IMR-90 (cell line): ENCODE data around the gene AXL. TPM values are rescaled to one million over a fixed set of nuclear protein-coding genes. Genes with fewer than 3 reads are reported as not detected.

Source experiments
- ATAC-seq: fragments of 200-7000 bp; cut with Tn5 transposase; 2 replicates; pipeline ENCODE4 v1.9.1; 2020; ENCODE audit warnings: low read depth, mild to moderate bottlenecking, moderate library complexity
- BruUV-seq: library from RNA; stranded (reverse); fragments of 400-500 nt; replicated peaks from 2 replicates; lab custom pipeline; 2021; lab: Mats Ljungman, UMichigan
- CTCF ChIA-PET: fragments of 300-600 bp; formaldehyde crosslinking; extraction: SDS; loops from one replicate; lab custom pipeline; 2021; ENCODE audit warnings: antibody characterized with exemption; lab: Yijun Ruan, JAX
- POLR2A ChIA-PET: fragments of 300-600 bp; sonication (Branson Sonifier 250); formaldehyde crosslinking; loops from one replicate; lab custom pipeline; 2022; ENCODE audit warnings: antibody characterized with exemption; ENCODE audit not compliant: unreplicated experiment; lab: Charles Lee
- DNase-seq: peaks from one replicate; pipeline ENCODE4 v3.0.0; 2013
- H2AFZ ChIP-seq: replicated peaks from 2 replicates; pipeline ENCODE3; 2013; ENCODE audit warnings: low read length, mild to moderate bottlenecking; ENCODE audit not compliant: poor library complexity
- H2AK5ac ChIP-seq: 2 replicates; pipeline ENCODE4 v1.6.1; 2013; ENCODE audit warnings: low read depth, low read length, inconsistent platforms
- H2AK9ac ChIP-seq: replicated peaks from 2 replicates; pipeline ENCODE3; 2013; ENCODE audit warnings: mild to moderate bottlenecking, low read depth, low read length, moderate library complexity; ENCODE audit not compliant: poor library complexity
- H2BK120ac ChIP-seq: 2 replicates; pipeline ENCODE4 v1.6.1; 2013; ENCODE audit warnings: low read depth, low read length, inconsistent platforms
- H2BK15ac ChIP-seq: 3 replicates; pipeline ENCODE4 v1.6.1; 2013; ENCODE audit warnings: low read depth, low read length, inconsistent platforms
- H2BK20ac ChIP-seq: 2 replicates; pipeline ENCODE4 v1.6.1; 2013; ENCODE audit warnings: low read depth, mild to moderate bottlenecking, inconsistent platforms, low read length, moderate library complexity
- H2BK5ac ChIP-seq: 2 replicates; pipeline ENCODE4 v1.6.1; 2013; ENCODE audit warnings: mild to moderate bottlenecking, low read depth, low read length, inconsistent platforms; ENCODE audit not compliant: poor library complexity, severe bottlenecking
- H3K14ac ChIP-seq: replicated peaks from 2 replicates; pipeline ENCODE4 v1.6.1; 2013; ENCODE audit warnings: low read depth, low read length, inconsistent platforms
- H3K18ac ChIP-seq: 2 replicates; pipeline ENCODE4 v1.6.1; 2013; ENCODE audit warnings: low read depth, low read length, control low read depth
- H3K23ac ChIP-seq: 2 replicates; pipeline ENCODE4 v1.6.1; 2013; ENCODE audit warnings: low read depth, low read length, inconsistent platforms
- H3K27ac ChIP-seq: 2 replicates; pipeline ENCODE4 v1.5.1; 2013; ENCODE audit warnings: mild to moderate bottlenecking, control low read depth, low read length; ENCODE audit not compliant: insufficient read depth
- H3K27me3 ChIP-seq: 2 replicates; pipeline ENCODE4 v1.6.1; 2013; ENCODE audit warnings: low read length; ENCODE audit not compliant: control insufficient read depth, insufficient read depth
- H3K36me3 ChIP-seq: 2 replicates; pipeline ENCODE4 v1.6.1; 2013; ENCODE audit warnings: low read length, mixed read lengths; ENCODE audit not compliant: control insufficient read depth, insufficient read depth
- H3K4ac ChIP-seq: 2 replicates; pipeline ENCODE4 v1.6.1; 2013; ENCODE audit warnings: low read depth, low read length, inconsistent platforms
- H3K4me1 ChIP-seq: 2 replicates; pipeline ENCODE4 v1.6.1; 2013; ENCODE audit warnings: low read length, mixed read lengths; ENCODE audit not compliant: control insufficient read depth, insufficient read depth
- H3K4me2 ChIP-seq: 2 replicates; pipeline ENCODE4 v1.6.1; 2013; ENCODE audit warnings: low read depth, mild to moderate bottlenecking, control low read depth, low read length, moderate library complexity
- H3K4me3 ChIP-seq: 2 replicates; pipeline ENCODE4 v1.5.1; 2013; ENCODE audit warnings: low read depth, mild to moderate bottlenecking, control low read depth, low read length, moderate library complexity; ENCODE audit not compliant: insufficient read depth
- H3K56ac ChIP-seq: 2 replicates; pipeline ENCODE4 v1.6.1; 2013; ENCODE audit warnings: low read length, inconsistent platforms; ENCODE audit not compliant: insufficient read depth; ENCODE audit errors: extremely low read depth
- H3K79me1 ChIP-seq, 2 experiments: 2 replicates each; pipeline ENCODE4 v1.6.1; 2013; ENCODE audit warnings: low read length in 2 of 2, inconsistent platforms in 1 of 2, low read depth in 1 of 2
- H3K9ac ChIP-seq: 2 replicates; pipeline ENCODE4 v1.6.1; 2013; ENCODE audit warnings: low read depth, low read length, control low read depth
- H3K9me1 ChIP-seq: 2 replicates; pipeline ENCODE4 v1.6.1; 2013; ENCODE audit warnings: low read length, inconsistent platforms; ENCODE audit not compliant: insufficient read depth
- H3K9me3 ChIP-seq: 2 replicates; pipeline ENCODE4 v1.6.1; 2013; ENCODE audit warnings: low read length; ENCODE audit not compliant: control insufficient read depth, insufficient read depth
- H4K20me1 ChIP-seq: 2 replicates; pipeline ENCODE4 v1.6.1; 2013; ENCODE audit warnings: low read length, inconsistent platforms; ENCODE audit not compliant: insufficient read depth
- H4K5ac ChIP-seq: 2 replicates; pipeline ENCODE4 v1.6.1; 2013; ENCODE audit warnings: mild to moderate bottlenecking, low read depth, low read length, control low read depth
- H4K8ac ChIP-seq, 2 experiments: 2 replicates each; pipeline ENCODE4 v1.6.1; 2013; ENCODE audit warnings: low read depth in 2 of 2, low read length in 2 of 2, control low read depth in 1 of 2, inconsistent platforms in 1 of 2
- H4K91ac ChIP-seq: 2 replicates; pipeline ENCODE4 v1.6.1; 2013; ENCODE audit warnings: low read depth, low read length, inconsistent platforms; ENCODE audit not compliant: insufficient read depth
- CEBPB ChIP-seq: IDR thresholded peaks from 2 replicates; pipeline ENCODE4 v1.6.1; 2012; ENCODE audit warnings: low read depth, low read length, improper control_type of control experiment
- CTCF ChIP-seq: conservative IDR thresholded peaks from 2 replicates; pipeline ENCODE4 v1.5.1; 2012; ENCODE audit warnings: mild to moderate bottlenecking, low read depth, low read length, improper control_type of control experiment
- FOS ChIP-seq: fragments of 150-350 bp; IDR thresholded peaks from 2 replicates; pipeline ENCODE4 v1.6.1; 2016; ENCODE audit warnings: low read depth, low read length
- MAFK ChIP-seq: IDR thresholded peaks from 2 replicates; pipeline ENCODE4 v1.6.1; 2012; ENCODE audit warnings: low read depth, low read length, improper control_type of control experiment
- MAZ ChIP-seq: IDR thresholded peaks from 2 replicates; pipeline ENCODE4 v1.6.1; 2012; ENCODE audit warnings: low read depth, mild to moderate bottlenecking, low read length, improper control_type of control experiment, moderate library complexity, borderline replicate concordance
- MXI1 ChIP-seq: IDR thresholded peaks from 2 replicates; pipeline ENCODE4 v1.6.1; 2012; ENCODE audit warnings: low read depth, mild to moderate bottlenecking, low read length, moderate library complexity, borderline replicate concordance
- POLR2A ChIP-seq: IDR thresholded peaks from 2 replicates; pipeline ENCODE4 v1.6.1; 2012; ENCODE audit warnings: mild to moderate bottlenecking, low read depth, low read length
- RAD21 ChIP-seq: IDR thresholded peaks from 2 replicates; pipeline ENCODE4 v1.6.1; 2012; ENCODE audit warnings: low read length, improper control_type of control experiment
- RCOR1 ChIP-seq: IDR thresholded peaks from 2 replicates; pipeline ENCODE4 v1.6.1; 2012; ENCODE audit warnings: mild to moderate bottlenecking, low read length, improper control_type of control experiment; ENCODE audit not compliant: insufficient replicate concordance
- RFX5 ChIP-seq: IDR thresholded peaks from 2 replicates; pipeline ENCODE4 v1.8.0; 2012; ENCODE audit warnings: low read depth, mild to moderate bottlenecking, low read length, moderate library complexity
- SMC3 ChIP-seq: fragments of 150-350 bp; IDR thresholded peaks from 2 replicates; pipeline ENCODE4 v1.6.1; 2016; ENCODE audit warnings: low read depth, mild to moderate bottlenecking, antibody characterized with exemption, low read length, moderate library complexity
- USF2 ChIP-seq: fragments of 150-350 bp; IDR thresholded peaks from 2 replicates; pipeline ENCODE4 v1.6.1; 2017; ENCODE audit warnings: mild to moderate bottlenecking, antibody characterized with exemption, low read length, low read depth
- WGBS, 2 experiments: methylation state at CpG; one replicate each; pipeline versions ENCODE4 v1.1.5 to v1.1.7; 2013; ENCODE audit warnings: missing lambda C conversion rate in 2 of 2; ENCODE audit not compliant: insufficient read length in 1 of 2; ENCODE audit errors: extremely low coverage in 2 of 2; 5-methylcytosine and 5-hydroxymethylcytosine counted together
- dilution Hi-C: fragments of 300-500 bp; cut with HindIII; formaldehyde crosslinking; loops from one replicate; pipeline ENCODE4 v1.14.3; 2018; ENCODE audit warnings: low sequenced_read_pairs; ENCODE audit not compliant: unreplicated experiment
- in situ Hi-C: fragments of 300-500 bp; cut with MboI; formaldehyde crosslinking; loops from 3 replicates; pipeline ENCODE4 v1.14.3; 2019; ENCODE audit warnings: low sequenced_read_pairs, inconsistent platforms, mixed read lengths
- intact Hi-C: fragments of 100-400 bp; cut with micrococcal nuclease; formaldehyde crosslinking; loops from 2 replicates; pipeline ENCODE4 v1.10.0; 2022
- polyA plus RNA-seq, 3 experiments: library from polyadenylated mRNA; depleted of rRNA; stranded (reverse); fragments of >200 nt; gene quantifications; 2 replicates each; pipeline ENCODE4 v1.2.3, GENCODE V29; 2012; ENCODE audit warnings: low replicate concordance in 1 of 3
- total RNA-seq: library from RNA; depleted of rRNA; stranded (reverse); fragments of >200 nt; gene quantifications from 2 replicates; pipeline ENCODE4 v1.2.3, GENCODE V29; 2012

Gene AXL
- total and polyA plus RNA-seq, 2 of the 4 experiments (the other 2 are of a cell fraction): 212 to 466 TPM

- H2BK15ac ChIP-seq: no peak overlapping the region
- H2BK20ac ChIP-seq: no peak overlapping the region
- no peaks in the 10 kb centered on the region for H3K4me1 ChIP-seq
- H2BK5ac ChIP-seq: no peak overlapping the region
- BruUV-seq: no TSS peak
- H4K8ac ChIP-seq: no peak overlapping the region
- H3K4me3 ChIP-seq: no peak overlapping the region
- dilution Hi-C loops (no loop called here), intact Hi-C loops (no loop called here), in situ Hi-C loops (no loop called here)
- ATAC-seq (no peak), DNase-seq (no peak)
- H3K4ac ChIP-seq: no peak overlapping the region
- no peak overlapping the region for H2AFZ ChIP-seq
- ChIA-PET POLR2A (no interaction called here), CTCF (no interaction called here)
- H3K27ac ChIP-seq: no peak overlapping the region
- no peak overlapping the region for H3K9ac ChIP-seq
- 50% methylated on average over 1 of the region's 8 CpGs; no CpG with 5 or more reads in 1 of the 2 experiments for WGBS, 2 experiments
- peaks cover 2% of the 10 kb centered on the region for H3K27me3 ChIP-seq
- no peak for TF ChIP-seq RCOR1
- no peak for TF ChIP-seq FOS
- TF ChIP-seq SMC3: no peak
- no peak for TF ChIP-seq RAD21
- no peak for TF ChIP-seq MXI1
- TF ChIP-seq USF2: no peak
- TF ChIP-seq CTCF: no peak
- TF ChIP-seq POLR2A: no peak
- TF ChIP-seq CEBPB: no peak
- no peak for TF ChIP-seq RFX5
- TF ChIP-seq MAFK: no peak
- TF ChIP-seq MAZ: no peak
- no peaks in the 10 kb centered on the region; the same call in 1 of the 2 replicates for H3K9me1 ChIP-seq
- H3K4me2 ChIP-seq: no peak overlapping the region
- H3K18ac ChIP-seq: no peak overlapping the region
- no peak overlapping the region for H3K23ac ChIP-seq
- H2BK120ac ChIP-seq: no peak overlapping the region
- no peaks in the 10 kb centered on the region for H3K9me3 ChIP-seq
- no peak overlapping the region for H2AK9ac ChIP-seq
- no peaks in the 10 kb centered on the region for H3K36me3 ChIP-seq
- no peak overlapping the region for H4K91ac ChIP-seq
- no peaks in the 10 kb centered on the region; a peak in 1 of 4 replicates for H3K79me1 ChIP-seq
- no peak overlapping the region for H3K56ac ChIP-seq
- no peak overlapping the region for H3K14ac ChIP-seq
- no peak overlapping the region for H4K5ac ChIP-seq
- no peaks in the 10 kb centered on the region for H4K20me1 ChIP-seq
- H2AK5ac ChIP-seq: no peak overlapping the region
These were observed 29.5 kb upstream of the AXL start for GRCh38 chr19:41189425-41190065.
